H1 (cell line): ENCODE results near the gene KLK12. TPM values are rescaled to one million over a fixed set of nuclear protein-coding genes. Genes with fewer than 3 reads are reported as not detected.

Source experiments
- CHD1 ChIP-seq: IDR thresholded peaks from 2 replicates; pipeline ENCODE4 v1.6.1; 2012; ENCODE audit warnings: low read depth, low read length, improper control_type of control experiment
- CHD7 ChIP-seq: fragments of 300-600 bp; sonication (generic); IDR thresholded peaks from 2 replicates; pipeline ENCODE4 v1.7.1; 2012; ENCODE audit warnings: low read length, moderate library complexity, mild to moderate bottlenecking, inconsistent platforms; ENCODE audit not compliant: insufficient replicate concordance
- CREB1 ChIP-seq: IDR thresholded peaks from 2 replicates; pipeline ENCODE4 v1.6.1; 2012; ENCODE audit warnings: inconsistent platforms
- CTBP2 ChIP-seq: IDR thresholded peaks from 2 replicates; pipeline ENCODE4 v1.7.0; 2011; ENCODE audit warnings: borderline replicate concordance, mild to moderate bottlenecking, moderate library complexity, mixed read lengths, low read length; ENCODE audit not compliant: insufficient read depth, insufficient read length
- GABPA ChIP-seq: IDR thresholded peaks from 2 replicates; pipeline ENCODE4 v1.6.1; 2011; ENCODE audit warnings: mild to moderate bottlenecking, low read length, moderate library complexity, borderline replicate concordance; ENCODE audit not compliant: insufficient read depth
- HDAC2 ChIP-seq, 2 experiments: fragments of 300-600 bp in 1 of 2; sonication (generic) in 1 of 2; IDR thresholded peaks; 2 replicates each; pipeline ENCODE4 v1.6.1; 2011 to 2012; ENCODE audit warnings: low read depth in 2 of 2, low read length in 2 of 2, mild to moderate bottlenecking in 2 of 2, moderate library complexity in 2 of 2, borderline replicate concordance in 1 of 2, inconsistent platforms in 1 of 2
- NANOG ChIP-seq: IDR thresholded peaks from 2 replicates; pipeline ENCODE4 v1.6.1; 2011; ENCODE audit warnings: low read length, low read depth, mild to moderate bottlenecking, inconsistent platforms; ENCODE audit not compliant: insufficient read depth, poor library complexity, severe bottlenecking
- SAP30 ChIP-seq: fragments of 300-600 bp; sonication (generic); IDR thresholded peaks from 2 replicates; pipeline ENCODE4 v1.7.1; 2012; ENCODE audit warnings: low read length, moderate library complexity, mild to moderate bottlenecking, inconsistent platforms; ENCODE audit not compliant: insufficient read depth, insufficient replicate concordance
- SIN3A ChIP-seq, 2 experiments: IDR thresholded peaks in 1 of 2; conservative IDR thresholded peaks in 1 of 2; 2 replicates each; pipeline ENCODE4 v1.6.1; 2011 to 2012; ENCODE audit warnings: low read length in 2 of 2, improper control_type of control experiment in 1 of 2, low read depth in 1 of 2, mild to moderate bottlenecking in 1 of 2
- SUZ12 ChIP-seq: fragments of 200-600 bp; sonication (generic); IDR thresholded peaks from 2 replicates; pipeline ENCODE4 v1.6.1; 2012; ENCODE audit warnings: mild to moderate bottlenecking, inconsistent platforms, low read length, moderate library complexity, mixed read lengths
- YY1 ChIP-seq: IDR thresholded peaks from 2 replicates; pipeline ENCODE4 v1.6.1; 2011; ENCODE audit warnings: low read depth, mild to moderate bottlenecking, low read length
- polyA plus RNA-seq, 7 experiments: library from polyadenylated mRNA; depleted of rRNA in 3 of 7; stranded (reverse) in 5 of 7; unstranded in 2 of 7; fragments of >200 nt in 5 of 7; fragments of 200-250 nt in 2 of 7; gene quantifications; 1 replicate in 5 of 7; 2 replicates in 1 of 7; 4 replicates in 1 of 7; pipeline versions ENCODE4 v1.2.1 to v1.2.3, GENCODE V29; 2011 to 2013; ENCODE audit warnings: missing spikeins in 2 of 7, mixed read lengths in 2 of 7
- total RNA-seq: library from RNA; stranded (reverse); fragmentation: NEBNext Ultra II Directional; extraction: Animal tissue kit (Norgen Biotek cat#: 25700); gene quantifications from 2 replicates; pipeline ENCODE4 v1.2.1, GENCODE V29; 2021

The KLK12 gene
- total and polyA plus RNA-seq, 2 of the 8 experiments (the other 6 are each of a cell fraction or from before 2014, with no cell fraction given) = 0.24 TPM; not detected in 1

GRCh38 chr19:51031880-51032225, 2.9 kb downstream of the KLK12 start (continued):
- TF ChIP-seq CHD7 = no peak
- no peak for TF ChIP-seq SAP30
- no peak for TF ChIP-seq HDAC2 (IDR thresholded peaks at IDR 0.05; ENCODE audit: borderline replicate concordance in 1 of 2, low read depth in 2 of 2, low read length in 2 of 2)
- TF ChIP-seq NANOG = no peak
- TF ChIP-seq CREB1 = no peak
- TF ChIP-seq GABPA = no peak
- no peak for TF ChIP-seq CHD1
- no peak for TF ChIP-seq YY1
- TF ChIP-seq CTBP2 = no peak
- no peak for TF ChIP-seq SUZ12
- no peak for TF ChIP-seq SIN3A (conservative IDR thresholded peaks at IDR 0.05 in 1 of 2, IDR thresholded peaks at IDR 0.05 in 1 of 2; ENCODE audit: low read depth in 1 of 2, low read length in 2 of 2)
